ENCODE measurements around the gene GNAO1. TPM values are rescaled to one million over a fixed set of nuclear protein-coding genes. Genes with fewer than 3 reads are reported as not detected.

The GNAO1 gene
- total RNA-seq, 1 experiment from 2014 or later: not detected

DNA sequence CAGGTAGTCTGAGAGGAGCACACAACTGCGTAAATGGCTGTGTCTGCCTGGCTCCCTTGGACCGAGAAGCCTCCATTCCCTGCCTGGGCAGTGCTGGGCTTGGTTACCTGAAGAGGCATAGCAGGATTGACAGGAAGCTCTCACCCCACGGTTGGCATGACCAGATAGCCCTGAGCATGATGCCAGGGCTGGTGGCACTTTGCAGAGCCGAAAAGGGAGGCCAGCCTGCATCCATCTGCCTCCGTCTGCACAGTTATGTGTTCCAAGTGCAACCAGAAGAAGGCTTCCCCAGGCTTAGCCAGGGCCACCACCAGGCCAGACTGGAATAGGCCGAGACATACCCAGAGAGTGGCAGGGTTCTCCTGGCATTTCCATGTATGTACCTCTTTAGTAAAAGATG lies 36.6 kb downstream of the GNAO1 start:
- peaks cover 6% of the 10 kb centered on the region for H3K27me3 ChIP-seq (replicated peaks; ENCODE audit: insufficient read depth, low read depth, low read length, poor library complexity)
- no peak overlapping the region for H3K27ac ChIP-seq (ENCODE audit: low read depth, low read length, poor library complexity, severe bottlenecking)
- no peaks in the 10 kb centered on the region for H3K36me3 ChIP-seq (ENCODE audit: insufficient read depth, low read length, poor library complexity, severe bottlenecking)
- ChIA-PET POLR2A (ENCODE audit: low non-redundant PET) (no interaction called here), CTCF (interaction anchor here (0.6 kb wide), 1 partner anchor 696 kb away, joined by 8 read pairs; no protein-coding TSS in a partner anchor)
- intact Hi-C loops (cut with micrococcal nuclease; ENCODE audit: unreplicated experiment): no loop called here
- BruUV-seq (replicated peaks): no TSS peak
- no peaks in the 10 kb centered on the region for H3K9me3 ChIP-seq (ENCODE audit: low read depth, low read length, poor library complexity, severe bottlenecking)
- no peak overlapping the region for H3K4me3 ChIP-seq (ENCODE audit: low read depth, low read length, poor library complexity, severe bottlenecking)
- no peak for DNase-seq (ENCODE audit: low spot score)
- no peaks in the 10 kb centered on the region for H3K4me1 ChIP-seq (ENCODE audit: insufficient read depth, low read length, poor library complexity, severe bottlenecking)
- no peak for TF ChIP-seq EZH2 (IDR thresholded peaks at IDR 0.05; ENCODE audit: borderline replicate concordance, low read depth, low read length, poor library complexity, severe bottlenecking)
- TF ChIP-seq CTCF (conservative IDR thresholded peaks at IDR 0.05; ENCODE audit: low read depth, low read length): no peak

DNA sequence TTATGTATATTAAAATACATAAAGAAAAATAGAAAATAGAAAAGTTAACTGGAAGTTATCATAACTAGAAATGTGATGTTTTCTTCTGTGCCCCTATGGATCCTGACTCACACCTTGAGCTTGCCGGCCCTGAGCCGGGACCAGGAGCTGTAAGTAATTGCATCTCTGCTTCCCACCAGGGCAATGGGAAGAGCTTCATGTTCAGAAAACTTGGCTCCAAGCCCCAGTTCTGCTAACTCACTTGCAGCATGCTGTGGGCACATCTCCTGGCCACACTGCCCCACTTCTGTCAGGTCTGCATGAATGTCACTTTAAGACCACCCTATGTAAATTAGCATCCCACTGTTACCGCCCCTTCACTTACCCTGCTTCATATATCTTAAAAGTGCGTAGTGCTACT lies 37.2 kb downstream of the GNAO1 start:
- no peaks in the 10 kb centered on the region for H3K36me3 ChIP-seq (ENCODE audit: insufficient read depth, low read length, poor library complexity, severe bottlenecking)
- H3K4me1 ChIP-seq (ENCODE audit: insufficient read depth, low read length, poor library complexity, severe bottlenecking): no peaks in the 10 kb centered on the region
- TF ChIP-seq CTCF (conservative IDR thresholded peaks at IDR 0.05; ENCODE audit: low read depth, low read length) (no peak), EZH2 (IDR thresholded peaks at IDR 0.05; ENCODE audit: borderline replicate concordance, low read depth, low read length, poor library complexity, severe bottlenecking) (no peak)
- peaks cover under 1% of the 10 kb centered on the region for H3K27me3 ChIP-seq (replicated peaks; ENCODE audit: insufficient read depth, low read depth, low read length, poor library complexity)
- H3K27ac ChIP-seq (ENCODE audit: low read depth, low read length, poor library complexity, severe bottlenecking): no peak overlapping the region
- intact Hi-C loops (cut with micrococcal nuclease; ENCODE audit: unreplicated experiment): no loop called here
- ChIA-PET CTCF (no interaction called here), POLR2A (ENCODE audit: low non-redundant PET) (no interaction called here)
- no peaks in the 10 kb centered on the region for H3K9me3 ChIP-seq (ENCODE audit: low read depth, low read length, poor library complexity, severe bottlenecking)
- no peak overlapping the region for H3K4me3 ChIP-seq (ENCODE audit: low read depth, low read length, poor library complexity, severe bottlenecking)
- DNase-seq (ENCODE audit: low spot score): no peak
- no TSS peak for BruUV-seq (replicated peaks)

- ChIA-PET CTCF (no interaction called here), POLR2A (ENCODE audit: low non-redundant PET) (no interaction called here)
- intact Hi-C loops (cut with micrococcal nuclease; ENCODE audit: unreplicated experiment): no loop called here
- no peak for DNase-seq (ENCODE audit: low spot score)
- Histone ChIP-seq H3K27me3 (replicated peaks; ENCODE audit: insufficient read depth, low read depth, low read length, poor library complexity) (no peaks in the 10 kb centered on the region), H3K4me1 (ENCODE audit: insufficient read depth, low read length, poor library complexity, severe bottlenecking) (no peaks in the 10 kb centered on the region), H3K36me3 (ENCODE audit: insufficient read depth, low read length, poor library complexity, severe bottlenecking) (no peaks in the 10 kb centered on the region), H3K27ac (ENCODE audit: low read depth, low read length, poor library complexity, severe bottlenecking) (no peak overlapping the region), H3K4me3 (ENCODE audit: low read depth, low read length, poor library complexity, severe bottlenecking) (no peak overlapping the region), H3K9me3 (ENCODE audit: low read depth, low read length, poor library complexity, severe bottlenecking) (no peaks in the 10 kb centered on the region)
- no TSS peak for BruUV-seq (replicated peaks)
- TF ChIP-seq CTCF (conservative IDR thresholded peaks at IDR 0.05; ENCODE audit: low read depth, low read length) (no peak), EZH2 (IDR thresholded peaks at IDR 0.05; ENCODE audit: borderline replicate concordance, low read depth, low read length, poor library complexity, severe bottlenecking) (no peak)
Measured at GRCh38 chr16:56233795-56234566, 42.7 kb downstream of the GNAO1 start.
